Measurements from ENCODE around the gene ISG20.

Gene ISG20

GRCh38 chr15:88678755-88679154 lies 39.9 kb downstream of the ISG20 start:
- no peak for DNase-seq
- H3K27me3 ChIP-seq: no peaks in the 10 kb centered on the region; the same call in 1 of the 2 replicates
- no peaks in the 10 kb centered on the region for H3K36me3 ChIP-seq
- TF ChIP-seq, protein P1, sequence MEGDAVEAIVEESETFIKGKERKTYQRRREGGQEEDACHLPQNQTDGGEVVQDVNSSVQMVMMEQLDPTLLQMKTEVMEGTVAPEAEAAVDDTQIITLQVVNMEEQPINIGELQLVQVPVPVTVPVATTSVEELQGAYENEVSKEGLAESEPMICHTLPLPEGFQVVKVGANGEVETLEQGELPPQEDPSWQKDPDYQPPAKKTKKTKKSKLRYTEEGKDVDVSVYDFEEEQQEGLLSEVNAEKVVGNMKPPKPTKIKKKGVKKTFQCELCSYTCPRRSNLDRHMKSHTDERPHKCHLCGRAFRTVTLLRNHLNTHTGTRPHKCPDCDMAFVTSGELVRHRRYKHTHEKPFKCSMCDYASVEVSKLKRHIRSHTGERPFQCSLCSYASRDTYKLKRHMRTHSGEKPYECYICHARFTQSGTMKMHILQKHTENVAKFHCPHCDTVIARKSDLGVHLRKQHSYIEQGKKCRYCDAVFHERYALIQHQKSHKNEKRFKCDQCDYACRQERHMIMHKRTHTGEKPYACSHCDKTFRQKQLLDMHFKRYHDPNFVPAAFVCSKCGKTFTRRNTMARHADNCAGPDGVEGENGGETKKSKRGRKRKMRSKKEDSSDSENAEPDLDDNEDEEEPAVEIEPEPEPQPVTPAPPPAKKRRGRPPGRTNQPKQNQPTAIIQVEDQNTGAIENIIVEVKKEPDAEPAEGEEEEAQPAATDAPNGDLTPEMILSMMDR (IDR thresholded peaks at IDR 0.05; ENCODE audit: low read depth, low read length): no peak
- H3K9me3 ChIP-seq: no peaks in the 10 kb centered on the region
- no peaks in the 10 kb centered on the region for H3K4me1 ChIP-seq
- H3K4me3 ChIP-seq (ENCODE audit: low read depth, low read length): no peak overlapping the region

DNA sequence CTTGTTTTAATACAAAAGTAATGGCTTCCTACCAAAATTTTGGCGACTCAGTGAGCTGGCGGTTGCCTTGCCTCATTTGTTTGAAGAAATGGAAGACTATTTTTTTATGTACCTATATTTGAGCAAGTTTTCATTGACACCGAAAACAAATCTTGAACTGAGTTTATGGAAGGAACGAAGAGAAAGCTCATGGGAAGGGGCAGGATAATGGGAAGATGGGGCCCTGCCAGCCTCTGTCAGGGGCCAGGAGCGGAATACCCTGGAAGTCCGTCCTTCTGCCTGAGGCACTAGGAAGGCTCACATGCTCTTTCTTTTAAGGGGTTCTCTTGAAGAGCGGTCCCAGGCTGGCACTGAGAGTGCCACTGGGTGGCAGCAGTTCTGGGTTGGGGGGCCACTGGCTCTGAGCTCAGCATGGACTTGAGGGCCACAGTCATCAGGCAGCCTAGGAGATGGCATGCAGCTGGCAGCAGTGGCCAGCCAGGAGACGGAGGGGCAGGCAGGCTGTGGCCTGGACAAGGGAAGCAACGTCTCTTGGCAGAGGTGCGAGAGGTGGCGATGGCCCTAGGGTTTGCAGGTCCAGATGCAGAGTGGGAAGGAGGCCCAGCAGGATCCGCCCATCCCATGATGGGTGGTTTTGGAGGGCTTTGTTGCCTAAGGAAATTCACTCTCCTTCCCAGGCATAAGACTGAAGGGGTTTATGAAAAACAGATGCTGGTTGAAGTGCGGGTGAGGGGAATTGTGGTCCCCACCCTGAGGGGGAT lies 41.6 kb downstream of the ISG20 start:
- Histone ChIP-seq H3K4me3 (ENCODE audit: low read depth, low read length) (no peak overlapping the region), H3K9me3 (no peaks in the 10 kb centered on the region), H3K27me3 (no peaks in the 10 kb centered on the region), H3K4me1 (no peaks in the 10 kb centered on the region), H3K36me3 (no peaks in the 10 kb centered on the region)
- TF ChIP-seq, protein P1 (IDR thresholded peaks at IDR 0.05; ENCODE audit: low read depth, low read length): no peak
- no peak for DNase-seq

DNA sequence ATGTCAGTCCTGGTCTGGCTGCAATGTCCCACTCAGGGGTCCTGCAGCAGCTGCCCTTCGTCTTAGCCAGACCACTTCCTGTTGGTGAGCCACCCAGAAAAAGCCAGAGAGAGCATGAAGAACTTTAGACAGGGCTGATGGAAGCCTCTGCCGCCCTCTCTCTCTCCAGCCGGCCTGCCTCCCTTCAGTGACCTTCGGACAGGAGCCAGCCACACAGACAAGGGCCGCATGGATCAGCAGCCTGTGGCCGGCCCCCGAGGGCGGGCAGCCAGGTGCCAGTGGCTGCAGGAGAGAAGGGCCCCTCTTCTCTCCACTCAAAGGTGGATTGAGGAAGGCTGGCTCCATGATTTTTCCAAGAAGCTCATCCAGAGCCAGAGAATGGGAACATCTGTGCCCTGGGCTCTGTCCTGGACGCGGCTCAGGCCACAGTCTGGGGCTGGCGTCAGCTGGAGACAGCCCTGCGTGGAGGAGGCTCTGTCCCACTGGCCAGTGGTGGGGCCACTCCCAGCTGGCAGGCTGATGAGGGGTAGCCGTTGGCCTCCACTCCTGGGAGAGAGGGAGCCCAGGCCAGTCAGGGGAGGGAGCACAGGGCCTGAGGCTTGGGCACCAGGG lies 42.9 kb downstream of the ISG20 start:
- Histone ChIP-seq H3K36me3 (no peaks in the 10 kb centered on the region), H3K9me3 (no peaks in the 10 kb centered on the region), H3K4me1 (no peaks in the 10 kb centered on the region), H3K4me3 (ENCODE audit: low read depth, low read length) (no peak overlapping the region), H3K27me3 (no peaks in the 10 kb centered on the region)
- DNase-seq: no peak
- TF ChIP-seq, protein P1 (IDR thresholded peaks at IDR 0.05; ENCODE audit: low read depth, low read length): no peak

DNA sequence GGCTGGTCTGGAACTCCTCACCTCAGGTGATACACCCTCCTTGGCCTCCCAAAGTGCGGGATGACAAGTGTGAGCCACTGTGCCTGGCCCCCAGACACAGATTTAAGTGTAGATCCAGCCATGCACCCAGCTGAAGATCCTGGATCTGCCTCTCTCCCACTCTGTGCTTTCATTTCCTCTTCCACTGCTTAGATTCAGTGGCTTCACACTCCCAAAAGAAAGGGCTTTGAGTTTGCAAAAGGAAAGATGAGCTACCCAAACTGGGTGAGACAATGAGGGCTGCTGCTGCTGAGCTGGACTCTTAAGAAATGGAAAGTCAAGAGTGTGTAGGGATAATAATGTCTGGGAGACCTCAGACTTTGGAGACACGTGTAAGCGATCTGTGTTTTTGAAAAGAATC lies 45.5 kb downstream of the ISG20 start:
- H3K4me1 ChIP-seq: no peaks in the 10 kb centered on the region
- peaks cover 3% of the 10 kb centered on the region; the same call in 1 of the 2 replicates for H3K27me3 ChIP-seq
- DNase-seq: no peak
- TF ChIP-seq, protein P1 (IDR thresholded peaks at IDR 0.05; ENCODE audit: low read depth, low read length): no peak
- no peaks in the 10 kb centered on the region for H3K9me3 ChIP-seq
- H3K36me3 ChIP-seq: no peaks in the 10 kb centered on the region
- no peak overlapping the region for H3K4me3 ChIP-seq (ENCODE audit: low read depth, low read length)

- peaks cover 8% of the 10 kb centered on the region; the same call in 1 of the 2 replicates for H3K27me3 ChIP-seq
- DNase-seq: no peak
- TF ChIP-seq, protein P1 (IDR thresholded peaks at IDR 0.05; ENCODE audit: low read depth, low read length): no peak
- H3K36me3 ChIP-seq: no peaks in the 10 kb centered on the region
- H3K4me3 ChIP-seq (ENCODE audit: low read depth, low read length): no peak overlapping the region
- no peaks in the 10 kb centered on the region for H3K9me3 ChIP-seq
- H3K4me1 ChIP-seq: no peaks in the 10 kb centered on the region
These were observed 47.4 kb downstream of the ISG20 start for GRCh38 chr15:88686166-88686565.

- Histone ChIP-seq H3K36me3 (no peaks in the 10 kb centered on the region), H3K9me3 (no peaks in the 10 kb centered on the region), H3K4me3 (ENCODE audit: low read depth, low read length) (no peak overlapping the region), H3K27me3 (peaks cover 8% of the 10 kb centered on the region; the same call in 1 of the 2 replicates), H3K4me1 (no peaks in the 10 kb centered on the region)
- no peak for DNase-seq
- TF ChIP-seq, protein P1 (IDR thresholded peaks at IDR 0.05; ENCODE audit: low read depth, low read length): no peak
These were observed 49.6 kb downstream of the ISG20 start for GRCh38 chr15:88688394-88688933.

All from BE2C (cell line).